Lung (tissue), 12 donors: ENCODE measurements around the gene USH2A. TPM values are rescaled to one million over a fixed set of nuclear protein-coding genes. Genes with fewer than 3 reads are reported as not detected.

ENCODE experiments used
- ATAC-seq: fragments of 200-7000 bp; cut with Tn5 transposase; one replicate; pipeline ENCODE4 v1.9.1; 2020; ENCODE audit warnings: moderate number of reproducible peaks; ENCODE audit not compliant: insufficient read depth, low FRiP score
- DNase-seq, 3 donors: peaks; one replicate each; pipeline ENCODE4 v3.0.0-alpha.2; 2013 to 2017
- H3K27ac ChIP-seq, 2 donors: one replicate each; pipeline ENCODE4 v1.5.1; 2013; ENCODE audit warnings: mild to moderate bottlenecking in 2 of 2, moderate library complexity in 2 of 2, control low read depth in 1 of 2, inconsistent platforms in 1 of 2, low read depth in 1 of 2, low read length in 1 of 2
- H3K27me3 ChIP-seq, 3 donors: one replicate each; pipeline ENCODE4 v1.5.1; 2013; ENCODE audit warnings: low read length in 2 of 3; ENCODE audit not compliant: control insufficient read depth in 3 of 3, insufficient read depth in 3 of 3
- H3K36me3 ChIP-seq, 4 donors: one replicate each; pipeline ENCODE4 v1.5.1; 2013; ENCODE audit warnings: low read length in 4 of 4, mild to moderate bottlenecking in 1 of 4, moderate library complexity in 1 of 4; ENCODE audit not compliant: control insufficient read depth in 4 of 4, insufficient read depth in 4 of 4
- H3K4me1 ChIP-seq, 5 donors: one replicate each; pipeline ENCODE4 v1.5.1; 2013; ENCODE audit warnings: low read length in 5 of 5, mild to moderate bottlenecking in 2 of 5, moderate library complexity in 1 of 5; ENCODE audit not compliant: control insufficient read depth in 5 of 5, insufficient read depth in 5 of 5
- H3K4me3 ChIP-seq: one replicate; pipeline ENCODE4 v1.5.1; 2013; ENCODE audit warnings: mild to moderate bottlenecking, control low read depth, moderate library complexity
- H3K9ac ChIP-seq, 2 donors: one replicate each; pipeline ENCODE4 v1.5.1; 2013; ENCODE audit warnings: low read length in 2 of 2, control low read depth in 1 of 2; ENCODE audit not compliant: insufficient read depth in 1 of 2
- H3K9me3 ChIP-seq, 4 donors: one replicate each; pipeline ENCODE4 v1.5.1; 2013; ENCODE audit warnings: low read length in 3 of 4, mild to moderate bottlenecking in 1 of 4, moderate library complexity in 1 of 4; ENCODE audit not compliant: control insufficient read depth in 4 of 4, insufficient read depth in 3 of 4
- WGBS, 2 donors: extraction: QIAGEN DNeasy Blood & Tissue Kit; methylation state at CpG; one replicate each; pipeline ENCODE4 v1.1.7; 2013; 5-methylcytosine and 5-hydroxymethylcytosine counted together
- polyA plus RNA-seq, 2 donors: library from polyadenylated mRNA; stranded (reverse); fragments of 200-250 nt; gene quantifications; one replicate each; pipeline ENCODE4 v1.2.1, GENCODE V29; 2013
- total RNA-seq, 2 donors: library from RNA; depleted of rRNA in 1 of 2; stranded (reverse); fragments of >200 nt in 1 of 2; gene quantifications; one replicate each; pipeline ENCODE4 v1.2.1, GENCODE V29; 2014 to 2021
- TF ChIP-seq, protein P1 (sequence below): IDR thresholded peaks from 2 replicates; pipeline ENCODE4 v1.5.1; 2012; ENCODE audit warnings: mild to moderate bottlenecking; ENCODE audit errors: control extremely low read depth, extremely low read depth
- donor health status: control.
- donor health status: control.
- donor health status: Bipolar disorder and iron deficiency.
- donor health status: healthy.
- donor health status: DM: yes; HTN: yes; CAD: no.

USH2A gene
- total and polyA plus RNA-seq, 4 donors, result under 0.01 to 0.11 TPM; not detected in 2

DNA sequence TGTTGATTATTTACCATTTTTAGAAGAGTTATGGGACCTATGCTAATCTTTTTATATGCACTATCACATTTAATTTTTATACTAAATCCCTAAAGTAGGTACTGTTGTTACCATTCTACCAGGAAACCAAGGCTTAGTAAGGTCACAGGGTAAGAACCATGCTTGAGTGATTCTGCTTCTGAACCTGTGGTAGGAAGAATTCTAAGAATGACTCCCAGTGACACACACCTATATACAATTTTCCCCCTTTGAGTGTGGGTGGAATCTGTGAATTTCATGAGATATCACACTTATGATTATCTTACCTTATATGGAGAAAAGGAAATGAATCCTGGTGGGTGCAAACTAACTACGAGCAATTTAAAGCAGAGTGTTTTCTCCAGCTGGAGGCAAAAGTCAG lies 391.0 kb downstream of the USH2A start:
- no peak overlapping the region for H3K27ac ChIP-seq
- ATAC-seq (no peak), DNase-seq (no peak)
- H3K4me1 ChIP-seq, result no peaks in the 10 kb centered on the region
- no peaks in the 10 kb centered on the region for H3K36me3 ChIP-seq
- H3K9me3 ChIP-seq, result peaks cover 0 to 2% (median 0%) of the 10 kb centered on the region in 4 donors
- no peaks in the 10 kb centered on the region for H3K27me3 ChIP-seq
- TF ChIP-seq, protein P1, sequence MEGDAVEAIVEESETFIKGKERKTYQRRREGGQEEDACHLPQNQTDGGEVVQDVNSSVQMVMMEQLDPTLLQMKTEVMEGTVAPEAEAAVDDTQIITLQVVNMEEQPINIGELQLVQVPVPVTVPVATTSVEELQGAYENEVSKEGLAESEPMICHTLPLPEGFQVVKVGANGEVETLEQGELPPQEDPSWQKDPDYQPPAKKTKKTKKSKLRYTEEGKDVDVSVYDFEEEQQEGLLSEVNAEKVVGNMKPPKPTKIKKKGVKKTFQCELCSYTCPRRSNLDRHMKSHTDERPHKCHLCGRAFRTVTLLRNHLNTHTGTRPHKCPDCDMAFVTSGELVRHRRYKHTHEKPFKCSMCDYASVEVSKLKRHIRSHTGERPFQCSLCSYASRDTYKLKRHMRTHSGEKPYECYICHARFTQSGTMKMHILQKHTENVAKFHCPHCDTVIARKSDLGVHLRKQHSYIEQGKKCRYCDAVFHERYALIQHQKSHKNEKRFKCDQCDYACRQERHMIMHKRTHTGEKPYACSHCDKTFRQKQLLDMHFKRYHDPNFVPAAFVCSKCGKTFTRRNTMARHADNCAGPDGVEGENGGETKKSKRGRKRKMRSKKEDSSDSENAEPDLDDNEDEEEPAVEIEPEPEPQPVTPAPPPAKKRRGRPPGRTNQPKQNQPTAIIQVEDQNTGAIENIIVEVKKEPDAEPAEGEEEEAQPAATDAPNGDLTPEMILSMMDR, result no peak
- WGBS, 2 donors, result 84 to 93% methylated on average over 1 of the region's 1 CpG
- no peak overlapping the region for H3K9ac ChIP-seq
- H3K4me3 ChIP-seq, result no peak overlapping the region

DNA sequence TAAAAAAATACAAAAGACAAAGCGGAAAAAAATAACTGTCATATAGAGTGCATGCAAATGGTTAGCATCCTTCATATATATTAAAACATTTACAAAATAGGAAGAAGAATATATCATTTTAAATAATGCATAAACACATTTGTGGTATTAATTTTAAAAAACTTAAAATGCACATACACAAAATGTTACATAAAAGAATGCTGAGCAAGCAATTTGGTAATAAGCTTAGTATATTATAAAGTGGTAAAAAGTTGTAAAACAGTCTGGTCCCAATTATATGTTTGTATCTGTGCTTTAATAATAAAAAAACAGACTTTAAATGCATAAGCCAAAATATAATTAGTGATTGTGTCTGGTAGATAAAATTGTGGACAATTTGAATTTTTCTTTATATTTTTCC lies 394.6 kb downstream of the USH2A start:
- ATAC-seq (no peak), DNase-seq (no peak)
- Histone ChIP-seq H3K9ac (no peak overlapping the region), H3K27ac (no peak overlapping the region), H3K36me3 (no peaks in the 10 kb centered on the region), H3K27me3 (no peaks in the 10 kb centered on the region), H3K4me3 (no peak overlapping the region), H3K9me3 (peaks cover 0 to 2% (median 0%) of the 10 kb centered on the region in 4 donors), H3K4me1 (no peaks in the 10 kb centered on the region)
- 96 to 97% methylated on average over 1 of the region's 1 CpG for WGBS, 2 donors
- TF ChIP-seq, protein P1, result no peak

DNA sequence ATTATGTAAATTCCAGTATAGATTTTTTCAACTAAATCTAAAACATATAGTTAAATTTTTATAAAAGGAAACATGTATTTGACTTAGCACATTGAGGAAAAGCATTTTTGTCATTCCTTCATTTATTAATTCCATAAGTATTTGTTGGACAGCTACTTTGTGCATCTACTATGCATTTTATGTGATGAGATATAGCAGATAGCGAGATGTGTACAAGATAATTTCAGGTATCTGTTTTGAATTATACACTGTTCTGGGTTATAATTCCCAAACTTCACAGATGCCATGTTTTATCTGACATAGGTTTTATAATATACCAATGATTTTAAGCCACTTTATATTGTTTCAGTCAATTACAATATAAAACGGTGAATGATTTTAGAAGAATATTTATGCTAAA lies 398.7 kb downstream of the USH2A start:
- Histone ChIP-seq H3K4me1 (no peaks in the 10 kb centered on the region), H3K4me3 (no peak overlapping the region), H3K27me3 (no peaks in the 10 kb centered on the region), H3K9me3 (no peaks in the 10 kb centered on the region), H3K36me3 (no peaks in the 10 kb centered on the region), H3K27ac (no peak overlapping the region), H3K9ac (no peak overlapping the region)
- ATAC-seq (no peak), DNase-seq (no peak)
- TF ChIP-seq, protein P1, result no peak
- 92 to 94% methylated on average over 2 of the region's 2 CpGs for WGBS, 2 donors

DNA sequence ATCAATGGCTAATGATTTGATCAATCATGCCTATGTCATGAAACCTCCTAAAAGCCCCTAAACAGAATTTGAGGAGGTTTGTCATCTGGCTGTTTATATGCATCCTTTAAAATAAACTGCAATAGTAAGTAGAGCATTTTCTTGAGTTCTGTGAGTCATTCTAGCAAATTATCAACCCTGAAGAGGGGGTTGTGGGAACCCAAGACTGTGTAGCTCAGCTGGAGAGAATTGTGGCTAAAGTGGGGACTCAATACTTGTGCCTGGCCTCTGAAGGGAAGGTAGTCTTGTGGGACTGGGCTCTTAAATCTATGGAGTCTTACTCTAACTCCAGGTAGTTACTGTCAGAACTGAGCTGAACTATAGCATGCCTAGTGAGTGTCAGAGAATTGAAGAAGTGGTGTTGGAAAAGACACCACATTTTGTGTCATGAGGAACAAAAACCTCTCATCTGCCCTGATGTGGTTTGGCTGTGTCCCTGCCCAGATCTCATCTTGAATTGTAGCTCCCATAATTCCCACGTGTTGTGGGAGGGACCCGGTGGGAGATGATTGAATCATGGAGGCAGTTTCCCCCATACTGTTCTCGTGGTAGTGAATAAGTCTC lies 402.4 kb downstream of the USH2A start:
- H3K9me3 ChIP-seq, result no peaks in the 10 kb centered on the region
- H3K27me3 ChIP-seq, result no peaks in the 10 kb centered on the region
- no peaks in the 10 kb centered on the region for H3K4me1 ChIP-seq
- DNase-seq (no peak), ATAC-seq (no peak)
- no peak overlapping the region for H3K9ac ChIP-seq
- no peak overlapping the region for H3K4me3 ChIP-seq
- 79 to 89% methylated on average over 3 of the region's 3 CpGs for WGBS, 2 donors
- H3K36me3 ChIP-seq, result no peaks in the 10 kb centered on the region
- TF ChIP-seq, protein P1, result no peak
- no peak overlapping the region for H3K27ac ChIP-seq
